HG03108 (cell line): Measurements from ENCODE around the gene PIAS1.
"Not testable (repeated sequence)": the region's sequence is repeated elsewhere in the genome, so short reads cannot be mapped to it uniquely, and the experiment has no call there.

ENCODE experiments used
- ATAC-seq: cut with Tn5 transposase; IDR thresholded peaks from one replicate; pipeline ENCODE4 v1.9.1; 2021; ENCODE audit warnings: moderate library complexity; ENCODE audit not compliant: unreplicated experiment

The PIAS1 gene

DNA sequence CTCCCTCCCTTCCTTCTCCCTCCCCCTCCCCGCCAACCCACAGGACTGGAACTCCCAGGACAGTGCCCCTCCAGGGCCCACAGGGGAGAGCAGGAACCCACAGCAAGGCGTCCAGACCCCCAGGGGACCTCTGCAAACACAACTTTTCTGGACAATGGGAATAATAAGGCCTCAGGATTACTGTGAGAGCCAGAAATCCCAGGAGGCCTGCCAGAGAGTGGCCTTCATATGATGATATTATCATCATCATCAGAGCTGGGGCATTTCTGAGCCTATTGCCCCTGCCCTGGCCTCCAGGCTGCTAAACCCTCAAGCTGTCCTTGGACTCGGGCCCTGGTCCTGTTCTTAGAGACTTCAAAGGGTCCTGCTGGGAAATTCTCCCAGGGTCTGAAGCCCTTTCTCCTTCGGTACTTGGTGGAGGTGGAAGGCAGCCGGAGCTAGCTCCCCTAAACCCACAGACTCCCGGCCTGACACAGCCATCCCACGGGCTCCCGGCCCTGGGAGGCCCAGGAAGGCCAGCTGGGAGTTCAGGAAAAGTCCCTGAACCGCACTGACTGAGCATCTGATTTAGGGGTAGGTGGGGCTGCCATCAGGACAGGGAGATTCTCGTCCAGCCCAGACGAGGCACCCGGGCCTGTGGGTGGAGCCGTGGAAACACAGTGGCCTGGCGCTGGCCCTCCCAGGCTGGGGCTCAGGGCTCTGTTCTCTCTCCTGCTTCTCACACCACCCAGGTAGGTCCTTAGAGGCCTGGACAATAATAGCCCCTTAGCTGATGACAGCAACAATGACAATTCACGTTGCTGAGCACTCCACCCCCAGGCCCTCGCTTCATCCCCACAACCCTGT is 146.1 kb downstream of the PIAS1 start:
- ATAC-seq = no peak

DNA sequence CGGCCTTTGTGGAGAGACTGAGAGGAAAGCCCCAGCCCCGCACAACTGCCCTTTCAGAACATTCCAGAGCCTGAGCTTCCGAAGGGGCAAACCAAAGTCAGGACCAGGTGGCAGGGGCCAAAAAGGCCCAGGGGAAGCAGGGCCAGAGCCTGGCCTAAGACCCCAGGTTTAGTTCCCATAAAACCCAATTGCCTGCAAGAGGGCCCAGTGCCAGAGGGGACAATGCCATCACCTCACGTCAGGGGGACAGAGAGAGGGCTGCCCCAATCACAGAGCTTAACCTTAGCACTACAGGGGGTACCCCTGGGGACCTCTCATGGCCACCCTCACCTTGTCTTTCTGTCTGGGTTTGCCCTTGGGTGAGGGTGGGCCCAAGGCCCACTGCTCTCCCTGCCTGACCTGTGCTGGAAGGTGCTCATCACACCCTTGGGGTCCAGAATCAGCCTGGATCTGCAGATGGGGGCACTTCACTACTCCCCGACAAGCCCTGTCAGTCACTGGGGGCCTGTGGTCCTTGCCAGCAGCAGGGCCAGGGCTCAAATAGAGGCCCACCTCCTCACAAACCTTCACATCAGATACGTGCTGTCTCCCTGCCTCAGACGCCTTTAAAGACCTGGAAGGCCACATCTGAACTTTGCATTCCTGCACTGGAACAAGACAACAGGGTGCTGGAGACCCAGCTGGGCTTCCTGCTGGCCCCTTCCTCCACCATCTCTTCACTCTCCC is 147.2 kb downstream of the PIAS1 start:
- no peak for ATAC-seq

GRCh38 chr15:68201879-68202261 is 147.8 kb downstream of the PIAS1 start:
- no peak for ATAC-seq

- not testable (repeated sequence) for ATAC-seq
These were observed 148.9 kb downstream of the PIAS1 start for GRCh38 chr15:68202994-68203393.

GRCh38 chr15:68203486-68203885 is 149.4 kb downstream of the PIAS1 start:
- ATAC-seq = no peak

GRCh38 chr15:68203956-68204355 is 149.8 kb downstream of the PIAS1 start:
- ATAC-seq = no peak

DNA sequence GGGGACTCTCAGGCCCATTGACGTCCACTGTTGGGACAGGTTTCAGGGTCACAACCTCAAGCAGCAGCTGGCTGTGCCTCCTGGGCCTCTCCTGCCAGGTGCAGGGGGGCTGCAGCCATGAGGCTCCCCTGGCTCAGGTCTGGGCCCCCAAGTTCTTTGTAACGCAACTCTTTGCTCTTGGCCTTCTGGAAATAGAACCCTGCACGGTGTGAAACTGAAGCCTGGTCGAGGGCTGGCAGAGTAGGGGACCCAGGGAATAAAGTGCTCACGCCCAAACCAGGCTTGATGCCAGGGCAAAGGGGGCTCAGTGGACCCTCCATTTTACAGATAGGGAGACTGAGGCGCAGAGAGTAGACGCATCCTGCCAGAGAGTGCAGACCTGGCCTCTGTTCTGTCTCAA is 150.2 kb downstream of the PIAS1 start:
- ATAC-seq = no peak

- ATAC-seq = no peak
These were observed 150.9 kb downstream of the PIAS1 start, which contains the start of gene CALML4 for GRCh38 chr15:68204776-68205557. Gene CALML4 (minus strand): TSS chr15:68205332. CDS start chr15:68205247, 85 bp downstream.

DNA sequence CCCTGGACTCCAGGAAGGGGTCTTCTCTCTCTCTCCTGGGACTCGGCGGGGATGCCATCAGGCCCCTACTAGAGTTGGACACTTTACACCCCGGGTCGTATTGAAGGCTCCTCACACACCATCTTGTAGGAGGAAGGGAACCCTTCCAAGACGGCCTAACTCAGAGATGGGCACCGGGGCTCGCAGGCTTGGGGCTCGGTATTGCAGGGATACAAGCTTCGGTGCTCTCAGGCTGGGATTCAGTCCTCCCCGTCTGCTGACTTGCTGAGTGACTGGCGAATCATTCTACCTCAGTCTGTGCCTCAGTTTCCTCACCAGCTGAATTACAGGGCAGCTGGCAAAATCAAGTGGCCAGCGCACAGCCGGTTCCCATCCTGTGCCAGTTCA is 151.4 kb downstream of the PIAS1 start:
- ATAC-seq = no peak

DNA sequence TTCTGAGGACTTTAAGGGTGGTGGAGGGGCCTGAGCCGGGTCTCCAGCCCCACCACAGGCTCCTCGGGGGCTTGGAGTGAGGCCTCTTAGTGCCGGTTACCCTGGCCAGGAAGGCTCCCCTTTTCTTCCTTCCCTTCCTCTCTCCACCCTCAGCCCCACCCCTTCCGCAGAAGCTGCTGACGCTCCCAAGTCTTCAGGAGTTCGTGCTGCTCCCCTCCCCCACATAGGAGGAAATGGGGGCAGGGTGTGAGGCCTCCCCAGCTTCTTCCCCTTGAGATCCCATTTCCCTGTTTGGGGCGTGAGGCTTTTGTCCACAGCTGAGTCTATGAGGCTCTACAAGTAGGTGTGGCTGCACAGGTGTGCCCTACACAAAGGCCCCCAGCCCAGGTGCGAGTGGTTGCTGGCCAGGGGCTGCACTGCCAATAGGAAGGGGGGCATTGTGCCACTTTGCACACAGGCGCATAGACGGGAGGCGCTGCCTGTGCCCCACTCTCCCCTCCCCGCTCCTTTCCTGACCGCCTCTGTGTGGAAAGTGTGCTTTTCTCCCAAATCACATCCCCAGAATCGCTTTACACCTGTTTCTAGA is 151.9 kb downstream of the PIAS1 start:
- ATAC-seq = no peak

GRCh38 chr15:68206711-68207151 is 152.6 kb downstream of the PIAS1 start:
- ATAC-seq = no peak

DNA sequence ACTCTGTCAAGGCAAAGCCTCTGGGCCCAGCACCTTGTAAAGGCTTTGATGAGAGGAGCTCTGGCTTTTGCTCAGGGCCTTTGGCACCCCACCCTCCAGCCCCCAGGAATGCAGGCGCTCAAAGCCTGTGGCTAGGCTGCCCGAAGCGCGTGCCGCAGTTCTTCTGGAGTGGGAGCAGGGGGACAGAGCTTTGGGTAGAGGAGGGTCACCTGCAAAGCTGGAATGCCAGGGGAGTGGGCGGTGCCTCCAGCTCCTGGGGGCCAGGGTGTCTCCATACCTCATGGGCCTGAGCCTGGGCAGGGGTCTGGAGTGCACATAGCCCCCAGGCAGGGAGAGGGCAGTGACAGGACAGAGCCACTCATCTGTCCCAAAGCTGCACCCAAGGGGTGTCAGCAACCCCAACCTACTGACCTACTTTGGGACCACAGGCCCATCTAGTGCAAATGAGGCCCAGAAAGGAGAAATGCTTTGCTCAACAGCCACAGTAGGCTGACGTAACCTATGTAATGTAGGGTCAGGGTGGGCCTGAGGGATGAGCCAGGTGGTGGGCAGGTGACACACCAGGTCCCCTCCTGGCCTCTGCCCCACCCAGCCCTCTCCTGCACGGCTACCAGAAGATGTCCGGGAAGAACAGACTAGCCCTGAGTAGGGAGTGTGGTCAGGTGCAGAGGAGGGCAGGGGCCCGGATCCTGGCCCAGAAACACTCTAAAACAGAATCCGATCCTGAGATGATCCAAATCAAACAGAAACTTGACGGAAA is 153.2 kb downstream of the PIAS1 start:
- no peak for ATAC-seq

- no peak for ATAC-seq
These were observed 154.0 kb downstream of the PIAS1 start for GRCh38 chr15:68208136-68208535.

GRCh38 chr15:68208636-68209240 is 154.6 kb downstream of the PIAS1 start:
- no peak for ATAC-seq

- ATAC-seq = no peak
These were observed 155.2 kb downstream of the PIAS1 start for GRCh38 chr15:68209272-68209671.

DNA sequence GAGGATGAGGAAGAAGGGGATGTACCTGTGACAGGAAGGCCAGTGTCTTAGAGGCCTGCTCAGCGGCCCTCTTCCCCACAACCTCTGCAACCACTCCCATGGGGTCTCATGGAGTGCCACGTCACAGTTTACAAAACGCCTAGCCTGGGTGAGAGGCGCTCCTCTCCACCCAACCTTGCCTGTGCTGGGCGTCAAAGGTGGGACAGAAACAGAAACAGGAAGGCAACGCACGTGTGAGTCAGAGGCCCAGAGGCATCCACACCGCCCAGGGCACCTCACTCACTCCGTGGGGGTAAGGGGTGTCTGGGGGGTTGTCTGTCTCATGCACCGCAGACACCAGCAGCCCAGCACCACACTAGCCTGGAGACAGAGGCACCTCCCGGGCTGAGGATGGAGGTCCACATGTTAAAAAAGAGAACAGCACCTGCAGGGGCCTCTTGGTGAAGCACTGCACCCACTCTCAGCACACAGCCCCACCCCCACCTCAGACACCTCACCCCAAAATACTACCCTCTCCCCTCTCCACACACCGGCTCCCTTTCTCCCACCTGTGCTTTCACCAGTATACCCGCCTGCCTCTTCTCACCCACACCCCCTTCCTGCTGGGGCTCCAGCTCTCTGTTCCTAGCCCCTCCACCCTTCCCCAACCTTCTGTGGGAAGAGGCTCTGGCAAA is 155.8 kb downstream of the PIAS1 start:
- peak; percentile 54 for ATAC-seq

DNA sequence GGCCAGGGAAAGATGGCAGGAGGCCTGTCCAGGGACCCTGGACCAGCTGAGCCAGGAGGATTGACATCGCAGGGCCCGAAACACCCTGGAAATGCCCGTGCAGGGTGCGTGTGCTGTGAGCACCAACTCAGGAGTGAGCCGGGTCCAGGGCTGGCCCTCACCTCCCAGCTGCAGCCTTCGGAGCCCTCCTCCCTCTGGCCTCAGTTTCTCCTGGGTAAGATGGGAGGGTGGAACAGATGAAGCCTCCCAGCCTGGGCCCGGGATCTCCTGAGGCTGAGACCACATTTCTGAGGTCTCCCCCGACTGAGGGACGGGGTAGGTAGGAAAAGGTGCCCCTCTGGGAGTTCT is 156.3 kb downstream of the PIAS1 start:
- no peak for ATAC-seq

DNA sequence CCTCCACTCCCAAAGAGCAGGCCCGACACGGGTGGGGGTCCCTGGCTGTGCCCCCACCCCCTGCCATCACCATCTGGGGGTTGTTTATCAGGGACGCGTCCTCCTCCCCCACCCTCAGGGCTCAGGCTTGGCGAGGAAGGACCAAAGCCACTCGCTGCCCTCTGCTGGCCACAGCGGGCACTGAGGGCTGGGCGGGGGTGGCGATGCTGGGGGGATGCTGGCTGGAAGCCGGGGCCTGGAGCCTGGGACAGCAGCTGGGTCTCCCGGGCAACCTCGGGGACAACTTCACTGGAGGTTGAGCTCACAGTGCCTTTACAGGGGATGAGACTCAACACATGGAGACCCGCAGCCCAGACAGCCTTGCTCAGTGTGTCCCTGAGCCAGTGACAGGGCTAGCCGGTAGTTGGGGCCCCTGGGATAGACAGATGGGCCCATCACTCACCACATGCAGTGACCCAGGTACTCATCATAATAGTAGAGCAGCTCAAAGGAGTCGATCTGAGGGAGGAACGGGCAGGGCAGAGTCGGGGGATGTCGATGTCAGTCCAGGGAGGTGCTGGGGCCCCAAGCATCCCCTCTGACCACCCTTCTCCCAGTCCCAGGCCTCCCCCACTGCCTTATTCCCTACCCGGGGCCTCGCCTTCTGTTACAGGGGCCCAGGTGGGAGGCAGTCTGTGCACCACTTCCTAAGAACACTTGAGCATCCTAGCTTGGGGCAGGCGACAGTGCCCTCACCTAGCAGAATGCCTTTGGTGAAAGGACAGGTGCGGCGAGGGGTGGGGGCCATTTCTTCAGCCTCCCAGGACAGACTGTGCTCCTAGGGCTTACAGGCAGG is 156.9 kb downstream of the PIAS1 start:
- no peak for ATAC-seq
